DND-41 (cell line): ENCODE measurements around the gene ARMC10.

ENCODE experiments used
- ATAC-seq: fragments of 200-7000 bp; cut with Tn5 transposase; 3 replicates; pipeline ENCODE4 v1.9.1; 2021; ENCODE audit warnings: low read depth; ENCODE audit not compliant: insufficient read depth
- DNase-seq: peaks from one replicate; pipeline ENCODE4 v3.0.0-alpha.2; 2020
- H2AFZ ChIP-seq: 2 replicates; pipeline ENCODE4 v1.6.0; 2012; ENCODE audit warnings: low read depth, low read length
- H3K27ac ChIP-seq: 2 replicates; pipeline ENCODE4 v1.5.1; 2012; ENCODE audit warnings: low read length, inconsistent platforms
- H3K27me3 ChIP-seq: fragments of 200-600 bp; sonication (generic); 2 replicates; pipeline ENCODE4 v1.6.0; 2012; ENCODE audit warnings: low read length, mild to moderate bottlenecking, inconsistent platforms; ENCODE audit not compliant: insufficient read depth, poor library complexity
- H3K36me3 ChIP-seq: 2 replicates; pipeline ENCODE4 v1.5.1; 2012; ENCODE audit warnings: low read length, inconsistent platforms; ENCODE audit not compliant: insufficient read depth
- H3K4me1 ChIP-seq: 2 replicates; pipeline ENCODE4 v1.5.1; 2012; ENCODE audit warnings: mild to moderate bottlenecking, low read length; ENCODE audit not compliant: insufficient read depth
- H3K4me2 ChIP-seq: 2 replicates; pipeline ENCODE4 v1.6.0; 2012; ENCODE audit warnings: mild to moderate bottlenecking, moderate library complexity, low read length, inconsistent platforms; ENCODE audit not compliant: insufficient read depth
- H3K4me3 ChIP-seq, 2 experiments: fragments of 200-600 bp in 1 of 2; shearing (Covaris generic) in 1 of 2; 2 replicates each; pipeline ENCODE4 v1.5.1; 2012 to 2016; ENCODE audit warnings: inconsistent platforms in 2 of 2, low read length in 2 of 2, mild to moderate bottlenecking in 2 of 2, low read depth in 1 of 2, moderate library complexity in 1 of 2
- H3K79me2 ChIP-seq: 2 replicates; pipeline ENCODE4 v1.6.0; 2012; ENCODE audit warnings: low read length, inconsistent platforms; ENCODE audit not compliant: insufficient read depth
- H3K9ac ChIP-seq: 2 replicates; pipeline ENCODE4 v1.6.0; 2012; ENCODE audit warnings: low read depth, mild to moderate bottlenecking, inconsistent platforms, low read length, moderate library complexity
- H3K9me3 ChIP-seq: 2 replicates; pipeline ENCODE4 v1.5.1; 2012; ENCODE audit warnings: low read length, moderate library complexity, mild to moderate bottlenecking, inconsistent platforms; ENCODE audit not compliant: insufficient read depth, severe bottlenecking
- H4K20me1 ChIP-seq: 2 replicates; pipeline ENCODE4 v1.6.0; 2012; ENCODE audit warnings: low read length; ENCODE audit not compliant: insufficient read depth
- CTCF ChIP-seq: IDR thresholded peaks from 2 replicates; pipeline ENCODE4 v1.5.1; 2012; ENCODE audit warnings: borderline replicate concordance, low read length, moderate library complexity, mild to moderate bottlenecking; ENCODE audit not compliant: poor library complexity, severe bottlenecking; ENCODE audit errors: extremely low read depth
- EZH2 ChIP-seq: IDR thresholded peaks from 3 replicates; pipeline ENCODE4 v1.6.1; 2012; ENCODE audit warnings: borderline replicate concordance, low read depth, mild to moderate bottlenecking, moderate library complexity, low read length, inconsistent platforms; ENCODE audit not compliant: severe bottlenecking

Gene ARMC10

GRCh38 chr7:103140061-103140460 is 65.1 kb downstream of the ARMC10 start:
- no peaks in the 10 kb centered on the region for H3K9me3 ChIP-seq
- no peak overlapping the region for H3K4me3 ChIP-seq
- no peaks in the 10 kb centered on the region; the same call in 1 of the 2 replicates for H4K20me1 ChIP-seq
- H3K4me1 ChIP-seq, result no peaks in the 10 kb centered on the region
- peaks cover 24% of the 10 kb centered on the region for H3K79me2 ChIP-seq
- H3K9ac ChIP-seq, result no peak overlapping the region
- no peak overlapping the region for H2AFZ ChIP-seq
- no peak overlapping the region for H3K27ac ChIP-seq
- DNase-seq (no peak), ATAC-seq (no peak)
- H3K27me3 ChIP-seq, result no peaks in the 10 kb centered on the region
- peaks cover 2% of the 10 kb centered on the region; the same call in 1 of the 2 replicates for H3K36me3 ChIP-seq
- no peak for TF ChIP-seq CTCF
- TF ChIP-seq EZH2, result no peak
- H3K4me2 ChIP-seq, result no peak overlapping the region

- DNase-seq, result no peak
- Histone ChIP-seq H3K27ac (no peak overlapping the region), H3K9ac (no peak overlapping the region), H3K79me2 (peaks cover 30% of the 10 kb centered on the region), H3K27me3 (no peaks in the 10 kb centered on the region), H3K4me2 (no peak overlapping the region), H3K4me1 (0 out of 2 replicates have a peak, but pooled peaks cover 2% of the 10 kb centered on the region), H3K4me3 (no peak overlapping the region), H4K20me1 (no peaks in the 10 kb centered on the region; the same call in 1 of the 2 replicates), H2AFZ (no peak overlapping the region), H3K36me3 (peaks cover 2% of the 10 kb centered on the region; the same call in 1 of the 2 replicates), H3K9me3 (no peaks in the 10 kb centered on the region)
- ATAC-seq, result no peak
- TF ChIP-seq EZH2 (no peak), CTCF (no peak)
Observed at GRCh38 chr7:103140685-103141084, 65.7 kb downstream of the ARMC10 start.

GRCh38 chr7:103141753-103142404 is 66.9 kb downstream of the ARMC10 start:
- no peaks in the 10 kb centered on the region; the same call in 1 of the 2 replicates for H4K20me1 ChIP-seq
- no peak overlapping the region for H3K27ac ChIP-seq
- H3K27me3 ChIP-seq, result no peaks in the 10 kb centered on the region
- DNase-seq (no peak), ATAC-seq (no peak)
- TF ChIP-seq CTCF, result no peak
- TF ChIP-seq EZH2, result no peak
- H3K9me3 ChIP-seq, result no peaks in the 10 kb centered on the region
- H3K36me3 ChIP-seq, result peaks cover 2% of the 10 kb centered on the region; the same call in 1 of the 2 replicates
- H3K4me2 ChIP-seq, result no peak overlapping the region
- H3K79me2 ChIP-seq, result peaks cover 41% of the 10 kb centered on the region
- H3K9ac ChIP-seq, result no peak overlapping the region
- H3K4me1 ChIP-seq, result peaks cover 13% of the 10 kb centered on the region
- H2AFZ ChIP-seq, result no peak overlapping the region
- no peak overlapping the region for H3K4me3 ChIP-seq

- peaks cover 47% of the 10 kb centered on the region for H3K79me2 ChIP-seq
- H3K4me1 ChIP-seq, result peaks cover 19% of the 10 kb centered on the region
- no peak for DNase-seq
- no peak for ATAC-seq
- no peaks in the 10 kb centered on the region for H3K9me3 ChIP-seq
- no peak overlapping the region for H3K4me2 ChIP-seq
- H3K27ac ChIP-seq, result no peak overlapping the region
- TF ChIP-seq EZH2 (no peak), CTCF (no peak)
- H3K36me3 ChIP-seq, result peaks cover 2% of the 10 kb centered on the region; the same call in 1 of the 2 replicates
- H3K27me3 ChIP-seq, result no peaks in the 10 kb centered on the region
- H4K20me1 ChIP-seq, result no peaks in the 10 kb centered on the region; the same call in 1 of the 2 replicates
- H3K4me3 ChIP-seq, result no peak overlapping the region
- no peak overlapping the region for H3K9ac ChIP-seq
- no peak overlapping the region for H2AFZ ChIP-seq
Observed at GRCh38 chr7:103142494-103142893, 67.6 kb downstream of the ARMC10 start.
